ENCODE measurements around the gene SMARCA1. TPM values are rescaled to one million over a fixed set of nuclear protein-coding genes. Genes with fewer than 3 reads are reported as not detected.

The SMARCA1 gene
- total and polyA plus RNA-seq, 2 of the 13 experiments (the other 11 are each of a cell fraction or from before 2014, with no cell fraction given): 97.7 to 145 TPM

DNA sequence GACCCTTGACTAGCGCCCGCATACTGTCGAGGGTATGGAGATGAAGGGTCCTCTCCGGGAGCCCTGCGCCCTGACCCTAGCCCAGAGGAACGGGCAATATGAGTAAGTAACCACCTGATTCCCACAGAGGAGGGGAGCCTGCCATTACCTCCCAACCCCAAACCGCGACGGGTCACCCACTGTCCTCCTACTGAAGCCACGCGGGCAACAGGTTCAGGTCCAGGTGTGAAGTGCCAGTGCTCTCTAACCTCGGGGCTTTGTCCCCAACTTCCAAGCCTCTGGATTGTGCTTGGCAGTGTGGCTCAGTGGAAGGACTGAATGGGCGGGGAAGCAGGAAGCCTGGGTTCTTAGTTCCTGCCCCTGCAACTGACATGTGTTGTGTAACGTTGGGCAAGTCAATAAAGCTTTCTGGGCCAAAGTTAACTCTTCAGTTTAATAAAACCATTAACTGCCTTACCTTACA, 17.5 kb upstream of the SMARCA1 start:
- no peaks in the 10 kb centered on the region for H3K27me3 ChIP-seq (ENCODE audit: control insufficient read depth in 1 of 2, insufficient read depth in 2 of 2, low read length in 2 of 2)
- ChIA-PET POLR2A (interaction anchor here (1.0 to 1.3 kb wide), 5 partner anchors 15 to 45 kb away, joined by 3 to 6 read pairs (median 3); partner anchors contain the start of gene SMARCA1), CTCF (ENCODE audit: low intra/inter-chr PET ratio, low total read pairs) (no interaction called here)
- H4K20me1 ChIP-seq (ENCODE audit: insufficient read depth, low read length): no peaks in the 10 kb centered on the region
- in situ Hi-C loops (cut with HindIII; ENCODE audit: extremely low pct_ligation_motif_present, low pct_unique_long_range_greater_than_20kb) (no loop called here), intact Hi-C loops (cut with micrococcal nuclease; ENCODE audit: unreplicated experiment) (loop anchor here (2.0 to 10.0 kb wide), 2 partner anchors 16 to 46 kb away; no protein-coding TSS in a partner anchor)
- ATAC-seq (peak; percentile 84), FAIRE-seq (peak; percentile 66), DNase-seq (ENCODE audit: low spot score) (peak; percentile 12)
- 0% methylated on average over 1 of the region's 14 CpGs for WGBS (ENCODE audit: low lambda C conversion rate)
- peak overlapping the region; percentile 74 for H3K4me2 ChIP-seq (ENCODE audit: low read depth, low read length)
- BruUV-seq (replicated peaks): no TSS peak
- H3K4me1 ChIP-seq (ENCODE audit: insufficient read depth, low read length): peaks cover 26% of the 10 kb centered on the region
- H3K36me3 ChIP-seq (replicated peaks in 1 of 2; ENCODE audit: control insufficient read depth in 1 of 2, insufficient read depth in 2 of 2, low read length in 2 of 2): no peaks in the 10 kb centered on the region
- H3K9ac ChIP-seq (ENCODE audit: insufficient read depth, low read depth, low read length): peak overlapping the region; percentile 71
- H2AFZ ChIP-seq (ENCODE audit: low read length): no peak overlapping the region
- H3K4me3 ChIP-seq (replicated peaks in 1 of 3; ENCODE audit: insufficient read depth in 1 of 3, low read depth in 2 of 3, low read length in 3 of 3): peak overlapping the region; percentile 47 to 75 (median 73)
- peak overlapping the region; percentile 84 for H3K27ac ChIP-seq (ENCODE audit: extremely low read length, insufficient read depth, low read length)
- H3K9me3 ChIP-seq (ENCODE audit: low read length): no peaks in the 10 kb centered on the region
- H3K79me2 ChIP-seq (ENCODE audit: insufficient read depth, low read length): peaks cover 10% of the 10 kb centered on the region
- TF ChIP-seq TEAD3 (CRISPR knock-in tag; optimal IDR thresholded peaks at IDR 0.05; ENCODE audit: borderline replicate concordance): peak; percentile 22
- 0 out of 2 replicates have a peak, but pooled peaks have one; percentile 28 for TF ChIP-seq HNF4A (CRISPR knock-in tag; IDR thresholded peaks at IDR 0.05)
- no peak for TF ChIP-seq ARID2 (CRISPR knock-in tag; IDR thresholded peaks at IDR 0.05; ENCODE audit: borderline replicate concordance)
- TF ChIP-seq HDAC2 (CRISPR knock-in tag; IDR thresholded peaks at IDR 0.05): 0 out of 2 replicates have a peak, but pooled peaks have one; percentile 32
- TF ChIP-seq CEBPB (IDR thresholded peaks at IDR 0.05; ENCODE audit: borderline replicate concordance, low read depth, low read length): peak; percentile 64; the same call in 1 of the 2 replicates
- no peak for TF ChIP-seq BATF2 (CRISPR knock-in tag; IDR thresholded peaks at IDR 0.05)
- TF ChIP-seq ZNF562 (CRISPR knock-in tag; IDR thresholded peaks at IDR 0.05; ENCODE audit: borderline replicate concordance): no peak
- no peak for TF ChIP-seq ZNF850 (CRISPR knock-in tag; conservative IDR thresholded peaks at IDR 0.05)
- no peak for TF ChIP-seq ZNF772 (CRISPR knock-in tag; IDR thresholded peaks at IDR 0.05)
- TF ChIP-seq THYN1 (CRISPR knock-in tag; IDR thresholded peaks at IDR 0.05; ENCODE audit: borderline replicate concordance, low read depth): no peak
- no peak for TF ChIP-seq ISX (CRISPR knock-in tag; conservative IDR thresholded peaks at IDR 0.05)
- TF ChIP-seq GATAD1 (CRISPR knock-in tag; IDR thresholded peaks at IDR 0.05): no peak
- TF ChIP-seq, protein P1, sequence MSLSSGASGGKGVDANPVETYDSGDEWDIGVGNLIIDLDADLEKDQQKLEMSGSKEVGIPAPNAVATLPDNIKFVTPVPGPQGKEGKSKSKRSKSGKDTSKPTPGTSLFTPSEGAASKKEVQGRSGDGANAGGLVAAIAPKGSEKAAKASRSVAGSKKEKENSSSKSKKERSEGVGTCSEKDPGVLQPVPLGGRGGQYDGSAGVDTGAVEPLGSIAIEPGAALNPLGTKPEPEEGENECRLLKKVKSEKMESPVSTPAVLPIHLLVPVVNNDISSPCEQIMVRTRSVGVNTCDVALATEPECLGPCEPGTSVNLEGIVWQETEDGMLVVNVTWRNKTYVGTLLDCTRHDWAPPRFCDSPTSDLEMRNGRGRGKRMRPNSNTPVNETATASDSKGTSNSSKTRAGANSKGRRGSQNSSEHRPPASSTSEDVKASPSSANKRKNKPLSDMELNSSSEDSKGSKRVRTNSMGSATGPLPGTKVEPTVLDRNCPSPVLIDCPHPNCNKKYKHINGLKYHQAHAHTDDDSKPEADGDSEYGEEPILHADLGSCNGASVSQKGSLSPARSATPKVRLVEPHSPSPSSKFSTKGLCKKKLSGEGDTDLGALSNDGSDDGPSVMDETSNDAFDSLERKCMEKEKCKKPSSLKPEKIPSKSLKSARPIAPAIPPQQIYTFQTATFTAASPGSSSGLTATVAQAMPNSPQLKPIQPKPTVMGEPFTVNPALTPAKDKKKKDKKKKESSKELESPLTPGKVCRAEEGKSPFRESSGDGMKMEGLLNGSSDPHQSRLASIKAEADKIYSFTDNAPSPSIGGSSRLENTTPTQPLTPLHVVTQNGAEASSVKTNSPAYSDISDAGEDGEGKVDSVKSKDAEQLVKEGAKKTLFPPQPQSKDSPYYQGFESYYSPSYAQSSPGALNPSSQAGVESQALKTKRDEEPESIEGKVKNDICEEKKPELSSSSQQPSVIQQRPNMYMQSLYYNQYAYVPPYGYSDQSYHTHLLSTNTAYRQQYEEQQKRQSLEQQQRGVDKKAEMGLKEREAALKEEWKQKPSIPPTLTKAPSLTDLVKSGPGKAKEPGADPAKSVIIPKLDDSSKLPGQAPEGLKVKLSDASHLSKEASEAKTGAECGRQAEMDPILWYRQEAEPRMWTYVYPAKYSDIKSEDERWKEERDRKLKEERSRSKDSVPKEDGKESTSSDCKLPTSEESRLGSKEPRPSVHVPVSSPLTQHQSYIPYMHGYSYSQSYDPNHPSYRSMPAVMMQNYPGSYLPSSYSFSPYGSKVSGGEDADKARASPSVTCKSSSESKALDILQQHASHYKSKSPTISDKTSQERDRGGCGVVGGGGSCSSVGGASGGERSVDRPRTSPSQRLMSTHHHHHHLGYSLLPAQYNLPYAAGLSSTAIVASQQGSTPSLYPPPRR (CRISPR knock-in tag; IDR thresholded peaks at IDR 0.05; ENCODE audit: borderline replicate concordance): 0 out of 2 replicates have a peak, but pooled peaks have one; percentile 25
- TF ChIP-seq ZNF724P (CRISPR knock-in tag; IDR thresholded peaks at IDR 0.05; ENCODE audit: borderline replicate concordance): no peak
- no peak for TF ChIP-seq MLXIP (CRISPR knock-in tag; IDR thresholded peaks at IDR 0.05; ENCODE audit: borderline replicate concordance)
- TF ChIP-seq PHF5A (CRISPR knock-in tag; IDR thresholded peaks at IDR 0.05; ENCODE audit: low read depth, unreplicated experiment): no peak
- TF ChIP-seq CCDC6 (CRISPR knock-in tag; IDR thresholded peaks at IDR 0.05): no peak
